NCI-H146 treated with DMSO at 0.1 percent for 48 hours (cell line): ENCODE measurements around the gene MDGA2.
"Not testable (repeated sequence)": the region's sequence is repeated elsewhere in the genome, so short reads cannot be mapped to it uniquely, and the experiment has no call there.

Experiments
- DNase-seq: peaks from one replicate; lab custom pipeline; 2025; ENCODE audit not compliant: unreplicated experiment; lab: John Stamatoyannopoulos, UW

Gene MDGA2

GRCh38 chr14:47246367-47246766 lies 429.0 kb downstream of the MDGA2 start:
- DNase-seq: no peak

GRCh38 chr14:47242579-47242978 lies 432.8 kb downstream of the MDGA2 start:
- DNase-seq: not testable (repeated sequence)

- DNase-seq: no peak
These were observed 434.5 kb downstream of the MDGA2 start for GRCh38 chr14:47240748-47241437.

- DNase-seq: no peak
These were observed 439.8 kb downstream of the MDGA2 start for GRCh38 chr14:47235619-47236018.

- no peak for DNase-seq
These were observed 448.4 kb downstream of the MDGA2 start for GRCh38 chr14:47226877-47227520.

GRCh38 chr14:47223656-47224055 lies 451.7 kb downstream of the MDGA2 start:
- DNase-seq: no peak

- no peak for DNase-seq
These were observed 455.3 kb downstream of the MDGA2 start for GRCh38 chr14:47220096-47220495.

- no peak for DNase-seq
These were observed 464.1 kb downstream of the MDGA2 start for GRCh38 chr14:47211263-47211662.

- no peak for DNase-seq
These were observed 465.3 kb downstream of the MDGA2 start for GRCh38 chr14:47210099-47210498.

GRCh38 chr14:47208434-47208833 lies 467.0 kb downstream of the MDGA2 start:
- no peak for DNase-seq

- no peak for DNase-seq
These were observed 467.8 kb downstream of the MDGA2 start for GRCh38 chr14:47207617-47208016.

GRCh38 chr14:47200740-47201139 lies 474.7 kb downstream of the MDGA2 start:
- no peak for DNase-seq

- no peak for DNase-seq
These were observed 479.8 kb downstream of the MDGA2 start for GRCh38 chr14:47195582-47195981.

- DNase-seq: no peak
These were observed 481.4 kb downstream of the MDGA2 start for GRCh38 chr14:47194055-47194454.

GRCh38 chr14:47192203-47192602 lies 483.2 kb downstream of the MDGA2 start:
- DNase-seq: not testable (repeated sequence)

- no peak for DNase-seq
These were observed 483.7 kb downstream of the MDGA2 start for GRCh38 chr14:47191700-47192099.

- DNase-seq: no peak
These were observed 485.4 kb downstream of the MDGA2 start for GRCh38 chr14:47189911-47190484.

- DNase-seq: no peak
These were observed 488.9 kb downstream of the MDGA2 start for GRCh38 chr14:47186486-47186885.

GRCh38 chr14:47179906-47180305 lies 495.5 kb downstream of the MDGA2 start:
- no peak for DNase-seq

GRCh38 chr14:47171896-47172295 lies 503.5 kb downstream of the MDGA2 start:
- not testable (repeated sequence) for DNase-seq

GRCh38 chr14:47167402-47167801 lies 508.0 kb downstream of the MDGA2 start:
- DNase-seq: no peak

- DNase-seq: no peak
These were observed 520.0 kb downstream of the MDGA2 start for GRCh38 chr14:47155395-47155794.
